Activated CD8-positive, alpha-beta T cell treated with anti-CD3 and anti-CD28 coated beads for 36 hours (primary cell): Measurements from ENCODE around the gene CCAR1. TPM values are rescaled to one million over a fixed set of nuclear protein-coding genes. Genes with fewer than 3 reads are reported as not detected.
"Not testable (repeated sequence)": the region's sequence is repeated elsewhere in the genome, so short reads cannot be mapped to it uniquely, and the experiment has no call there.

Experiments
- ATAC-seq: fragments of 200-7000 bp; cut with Tn5 transposase; one replicate; pipeline ENCODE4 v1.10.0; 2021; ENCODE audit warnings: mild to moderate bottlenecking, moderate library complexity
- CTCF ChIA-PET: fragments of 350-600 bp; sonication (Branson Sonifier 250); formaldehyde crosslinking; loops from one replicate; lab custom pipeline; 2021; ENCODE audit warnings: antibody characterized with exemption; lab: Charles Lee
- POLR2A ChIA-PET: fragments of 350-600 bp; sonication (Branson Sonifier 250); formaldehyde crosslinking; loops from one replicate; lab custom pipeline; 2021; ENCODE audit warnings: antibody characterized with exemption; lab: Charles Lee
- DNase-seq: peaks from one replicate; pipeline ENCODE4 v3.0.0-alpha.2; 2020
- H3K27ac Mint-ChIP-seq: one replicate; pipeline ENCODE4 v1.8.0; 2021; ENCODE audit warnings: mild to moderate bottlenecking, mixed read lengths
- H3K27me3 Mint-ChIP-seq: one replicate; pipeline ENCODE4 v1.8.0; 2021; ENCODE audit warnings: mixed read lengths
- H3K36me3 Mint-ChIP-seq: one replicate; pipeline ENCODE4 v1.8.0; 2021; ENCODE audit warnings: low read depth, mixed read lengths
- H3K4me1 Mint-ChIP-seq: one replicate; pipeline ENCODE4 v1.8.0; 2021; ENCODE audit warnings: low read depth, mixed read lengths
- H3K4me3 Mint-ChIP-seq: one replicate; pipeline ENCODE4 v1.8.0; 2021; ENCODE audit warnings: mild to moderate bottlenecking, moderate library complexity, mixed read lengths
- H3K9me3 Mint-ChIP-seq: one replicate; pipeline ENCODE4 v1.8.0; 2021; ENCODE audit warnings: mixed read lengths
- CTCF ChIP-seq: fragments of 200-600 bp; IDR thresholded peaks from one replicate; pipeline ENCODE4 v1.8.0; 2022; ENCODE audit warnings: antibody characterized with exemption, mild to moderate bottlenecking
- intact Hi-C: fragments of 100-400 bp; cut with micrococcal nuclease; formaldehyde crosslinking; loops from one replicate; pipeline ENCODE4 v1.10.0; 2022
- total RNA-seq, 2 experiments: library from RNA; stranded (reverse); gene quantifications; one replicate each; pipeline ENCODE4 v1.2.3, GENCODE V29; 2021

Gene CCAR1
- total RNA-seq, 2 experiments from 2014 or later, result 86.3 to 101 TPM

GRCh38 chr10:68700197-68700596 lies 20.8 kb upstream of the CCAR1 start:
- ChIA-PET POLR2A (interaction anchor here (0.6 kb wide), 2 partner anchors 45 to 249 kb away, joined by 3 read pairs; no protein-coding TSS in a partner anchor), CTCF (interaction anchor here (0.7 kb wide), 1 partner anchor 150 kb away, joined by 3 read pairs; no protein-coding TSS in a partner anchor)
- no peak for TF ChIP-seq CTCF
- intact Hi-C loops, result no loop called here
- Mint-ChIP-seq H3K4me1 (no peaks in the 10 kb centered on the region), H3K27me3 (no peaks in the 10 kb centered on the region), H3K4me3 (no peak overlapping the region), H3K36me3 (no peaks in the 10 kb centered on the region), H3K27ac (no peak overlapping the region), H3K9me3 (no peaks in the 10 kb centered on the region)
- DNase-seq (no peak), ATAC-seq (no peak)

- DNase-seq (no peak), ATAC-seq (no peak)
- Mint-ChIP-seq H3K4me1 (no peaks in the 10 kb centered on the region), H3K27ac (no peak overlapping the region), H3K4me3 (no peak overlapping the region), H3K9me3 (no peaks in the 10 kb centered on the region), H3K27me3 (no peaks in the 10 kb centered on the region), H3K36me3 (no peaks in the 10 kb centered on the region)
- no peak for TF ChIP-seq CTCF
- CTCF ChIA-PET, result interaction anchor here (0.7 kb wide), 1 partner anchor 42 kb away, joined by 3 read pairs; no protein-coding TSS in a partner anchor
- intact Hi-C loops, result no loop called here
- POLR2A ChIA-PET, result no interaction called here
Observed at GRCh38 chr10:68705548-68705947, 15.5 kb upstream of the CCAR1 start.

GRCh38 chr10:68708987-68709386 lies 12.1 kb upstream of the CCAR1 start:
- POLR2A ChIA-PET, H3K36me3 Mint-ChIP-seq, DNase-seq, H3K27ac Mint-ChIP-seq, H3K4me3 Mint-ChIP-seq, intact Hi-C loops, ATAC-seq, H3K9me3 Mint-ChIP-seq, H3K27me3 Mint-ChIP-seq, H3K4me1 Mint-ChIP-seq: not testable (repeated sequence)
- CTCF ChIA-PET, result interaction anchor here (2.2 kb wide), 1 partner anchor 159 kb away, joined by 8 read pairs; no protein-coding TSS in a partner anchor

GRCh38 chr10:68713065-68713464 lies 8.0 kb upstream of the CCAR1 start:
- H3K36me3 Mint-ChIP-seq, ATAC-seq, CTCF ChIA-PET, H3K9me3 Mint-ChIP-seq, intact Hi-C loops, H3K27me3 Mint-ChIP-seq, H3K27ac Mint-ChIP-seq, POLR2A ChIA-PET, H3K4me3 Mint-ChIP-seq, H3K4me1 Mint-ChIP-seq, DNase-seq: not testable (repeated sequence)

GRCh38 chr10:68717435-68717834 lies 3.6 kb upstream of the CCAR1 start:
- Mint-ChIP-seq H3K4me1 (peaks cover 7% of the 10 kb centered on the region), H3K27me3 (no peaks in the 10 kb centered on the region), H3K27ac (no peak overlapping the region), H3K9me3 (no peaks in the 10 kb centered on the region), H3K36me3 (peaks cover 8% of the 10 kb centered on the region), H3K4me3 (no peak overlapping the region)
- no peak for DNase-seq
- TF ChIP-seq CTCF, result no peak
- CTCF ChIA-PET, result no interaction called here
- intact Hi-C loops, result no loop called here
- ATAC-seq, result no peak
- POLR2A ChIA-PET, result no interaction called here

GRCh38 chr10:68721673-68722335 lies 765 bp downstream of the CCAR1 start:
- peak overlapping the region; percentile 97 for H3K4me3 Mint-ChIP-seq
- H3K27ac Mint-ChIP-seq, result peak overlapping the region; percentile 98
- H3K36me3 Mint-ChIP-seq, result peaks cover 31% of the 10 kb centered on the region
- ATAC-seq (no peak), DNase-seq (no peak)
- no peaks in the 10 kb centered on the region for H3K27me3 Mint-ChIP-seq
- intact Hi-C loops, result no loop called here
- CTCF ChIA-PET, result no interaction called here
- H3K9me3 Mint-ChIP-seq, result no peaks in the 10 kb centered on the region
- POLR2A ChIA-PET, result interaction anchor here (1.2 to 1.5 kb wide), 3 partner anchors 29 to 234 kb away, joined by 3 to 4 read pairs (median 3); partner anchors contain the start of gene DDX21
- H3K4me1 Mint-ChIP-seq, result peaks cover 13% of the 10 kb centered on the region
- TF ChIP-seq CTCF, result no peak
